ENCODE results near the gene TOMM40. TPM values are rescaled to one million over a fixed set of nuclear protein-coding genes. Genes with fewer than 3 reads are reported as not detected.

The TOMM40 gene
- total and polyA plus RNA-seq, 2 experiments from 2014 or later, result 52.9 to 54.6 TPM

DNA sequence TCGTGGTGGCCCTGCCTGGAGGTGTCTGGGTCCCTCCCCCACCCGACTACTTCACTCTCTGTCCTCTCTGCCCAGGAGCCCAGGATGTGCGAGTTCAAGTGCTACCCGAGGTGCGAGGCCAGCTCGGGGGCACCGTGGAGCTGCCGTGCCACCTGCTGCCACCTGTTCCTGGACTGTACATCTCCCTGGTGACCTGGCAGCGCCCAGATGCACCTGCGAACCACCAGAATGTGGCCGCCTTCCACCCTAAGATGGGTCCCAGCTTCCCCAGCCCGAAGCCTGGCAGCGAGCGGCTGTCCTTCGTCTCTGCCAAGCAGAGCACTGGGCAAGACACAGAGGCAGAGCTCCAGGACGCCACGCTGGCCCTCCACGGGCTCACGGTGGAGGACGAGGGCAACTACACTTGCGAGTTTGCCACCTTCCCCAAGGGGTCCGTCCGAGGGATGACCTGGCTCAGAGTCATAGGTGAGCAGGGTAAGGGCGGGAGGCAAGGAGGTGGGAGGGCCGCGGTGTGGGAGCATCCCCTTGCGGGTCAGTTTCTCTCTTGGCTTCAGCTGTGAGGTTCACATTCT lies 25.8 kb upstream of the TOMM40 start:
- Histone ChIP-seq H3K4me2 (ENCODE audit: unreplicated experiment) (no peak overlapping the region), H4K20me1 (ENCODE audit: insufficient read depth) (no peaks in the 10 kb centered on the region)
- WGBS, 2 experiments (ENCODE audit: low coverage in 1 of 2, low lambda C conversion rate in 2 of 2, missing lambda C conversion rate in 2 of 2), result 95 to 97% methylated on average over 24 to 27 of the region's 27 CpGs

DNA sequence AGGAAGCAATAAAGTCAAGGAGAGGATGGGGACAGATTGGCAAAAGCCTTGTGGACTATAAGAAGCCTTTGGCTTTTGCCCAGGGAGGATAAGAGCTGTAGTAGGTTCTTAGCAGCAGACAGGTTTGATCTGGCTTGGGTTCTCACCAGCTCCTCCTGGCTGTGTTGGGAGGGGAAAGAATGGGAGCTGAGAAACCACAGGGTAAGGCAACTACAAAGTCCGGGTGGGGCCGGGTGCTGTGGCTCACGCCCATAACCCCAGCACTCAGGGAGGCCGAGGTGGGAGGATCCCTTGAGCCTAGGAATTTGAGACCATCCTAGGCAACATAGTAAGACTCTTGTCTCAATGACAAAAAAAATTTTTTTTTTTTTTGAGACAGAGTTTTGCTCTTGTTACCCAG lies 24.4 kb upstream of the TOMM40 start:
- TF ChIP-seq EZH2phosphoT487 (IDR thresholded peaks at IDR 0.05; ENCODE audit: insufficient read depth, low read depth) (no peak), EZH2 (IDR thresholded peaks at IDR 0.05; ENCODE audit: insufficient read depth, poor library complexity, severe bottlenecking) (no peak)
- 95 to 97% methylated on average over 4 of the region's 4 CpGs for WGBS, 2 experiments (ENCODE audit: low coverage in 1 of 2, low lambda C conversion rate in 2 of 2, missing lambda C conversion rate in 2 of 2)
- H4K20me1 ChIP-seq (ENCODE audit: insufficient read depth), result no peaks in the 10 kb centered on the region

More for the DNA sequence above, 25.8 kb upstream of the TOMM40 start:
- no peak overlapping the region for H3K9ac ChIP-seq
- peaks cover 5% of the 10 kb centered on the region; the same call in 1 of the 2 replicates for H3K4me1 ChIP-seq (ENCODE audit: insufficient read depth)
- no peaks in the 10 kb centered on the region; the same call in 1 of the 2 replicates for H3K36me3 ChIP-seq (ENCODE audit: low read depth)
- H3K4me3 ChIP-seq, result no peak overlapping the region
- no peaks in the 10 kb centered on the region for H3F3A ChIP-seq (ENCODE audit: insufficient read depth)
- no peaks in the 10 kb centered on the region for H3K27me3 ChIP-seq (replicated peaks; ENCODE audit: insufficient read depth)
- H3K9me2 ChIP-seq (ENCODE audit: insufficient read depth), result no peaks in the 10 kb centered on the region
- H3K27ac ChIP-seq, result no peak overlapping the region
- no peak for DNase-seq
- no peak overlapping the region for H2AFZ ChIP-seq
- in situ Hi-C loops (cut with MboI), result no loop called here
- peaks cover 28% of the 10 kb centered on the region for H3K79me2 ChIP-seq (ENCODE audit: insufficient read depth)
- TF ChIP-seq EZH2phosphoT487 (IDR thresholded peaks at IDR 0.05; ENCODE audit: insufficient read depth, low read depth) (no peak), EZH2 (IDR thresholded peaks at IDR 0.05; ENCODE audit: insufficient read depth, poor library complexity, severe bottlenecking) (no peak)
- no peaks in the 10 kb centered on the region for H3K9me3 ChIP-seq (ENCODE audit: low read depth)

DNA sequence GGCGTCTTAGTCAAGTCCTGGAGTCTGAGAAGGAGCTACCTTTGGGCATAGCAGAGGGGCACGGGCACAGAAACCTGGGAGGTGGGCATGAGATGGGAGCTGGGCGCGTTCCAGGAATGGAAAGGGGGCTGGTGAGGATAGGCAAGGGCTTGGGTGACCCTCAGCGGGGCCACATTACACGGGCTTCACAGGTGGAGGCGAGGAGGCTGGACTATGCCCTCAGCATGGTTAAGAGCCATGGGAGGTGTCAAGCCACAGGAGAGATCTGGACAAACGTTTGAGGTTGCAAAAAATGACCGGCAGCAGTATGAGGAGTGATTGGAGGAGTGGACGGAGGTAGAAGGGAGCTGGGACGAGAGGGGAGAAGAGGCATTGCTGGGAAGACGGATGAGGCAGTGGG lies 23.5 kb upstream of the TOMM40 start:
- TF ChIP-seq EZH2 (IDR thresholded peaks at IDR 0.05; ENCODE audit: insufficient read depth, poor library complexity, severe bottlenecking) (no peak), EZH2phosphoT487 (IDR thresholded peaks at IDR 0.05; ENCODE audit: insufficient read depth, low read depth) (no peak)
- no peaks in the 10 kb centered on the region for H3F3A ChIP-seq (ENCODE audit: insufficient read depth)
- peaks cover 5% of the 10 kb centered on the region; the same call in 1 of the 2 replicates for H3K4me1 ChIP-seq (ENCODE audit: insufficient read depth)
- no peaks in the 10 kb centered on the region for H3K27me3 ChIP-seq (replicated peaks; ENCODE audit: insufficient read depth)
- H4K20me1 ChIP-seq (ENCODE audit: insufficient read depth), result no peaks in the 10 kb centered on the region
- H3K9ac ChIP-seq, result no peak overlapping the region
- no peak overlapping the region for H3K27ac ChIP-seq
- no peaks in the 10 kb centered on the region; the same call in 1 of the 2 replicates for H3K36me3 ChIP-seq (ENCODE audit: low read depth)
- H3K79me2 ChIP-seq (ENCODE audit: insufficient read depth), result peaks cover 7% of the 10 kb centered on the region
- H3K4me2 ChIP-seq (ENCODE audit: unreplicated experiment), result no peak overlapping the region
- H2AFZ ChIP-seq, result no peak overlapping the region
- no peaks in the 10 kb centered on the region for H3K9me2 ChIP-seq (ENCODE audit: insufficient read depth)
- H3K9me3 ChIP-seq (ENCODE audit: low read depth), result no peaks in the 10 kb centered on the region
- in situ Hi-C loops (cut with MboI), result no loop called here
- 91 to 93% methylated on average over 12 of the region's 12 CpGs for WGBS, 2 experiments (ENCODE audit: low coverage in 1 of 2, low lambda C conversion rate in 2 of 2, missing lambda C conversion rate in 2 of 2)
- H3K4me3 ChIP-seq, result no peak overlapping the region
- no peak for DNase-seq

More for the DNA sequence above, 24.4 kb upstream of the TOMM40 start:
- Histone ChIP-seq H3K9me3 (ENCODE audit: low read depth) (no peaks in the 10 kb centered on the region), H3K27me3 (replicated peaks; ENCODE audit: insufficient read depth) (no peaks in the 10 kb centered on the region), H3K9me2 (ENCODE audit: insufficient read depth) (no peaks in the 10 kb centered on the region), H3K4me2 (ENCODE audit: unreplicated experiment) (no peak overlapping the region), H3K9ac (no peak overlapping the region), H3K4me3 (no peak overlapping the region), H2AFZ (no peak overlapping the region), H3K36me3 (ENCODE audit: low read depth) (no peaks in the 10 kb centered on the region; the same call in 1 of the 2 replicates), H3K27ac (no peak overlapping the region), H3K79me2 (ENCODE audit: insufficient read depth) (peaks cover 16% of the 10 kb centered on the region), H3K4me1 (ENCODE audit: insufficient read depth) (peaks cover 5% of the 10 kb centered on the region; the same call in 1 of the 2 replicates), H3F3A (ENCODE audit: insufficient read depth) (no peaks in the 10 kb centered on the region)
- in situ Hi-C loops (cut with MboI), result no loop called here
- no peak for DNase-seq

DNA sequence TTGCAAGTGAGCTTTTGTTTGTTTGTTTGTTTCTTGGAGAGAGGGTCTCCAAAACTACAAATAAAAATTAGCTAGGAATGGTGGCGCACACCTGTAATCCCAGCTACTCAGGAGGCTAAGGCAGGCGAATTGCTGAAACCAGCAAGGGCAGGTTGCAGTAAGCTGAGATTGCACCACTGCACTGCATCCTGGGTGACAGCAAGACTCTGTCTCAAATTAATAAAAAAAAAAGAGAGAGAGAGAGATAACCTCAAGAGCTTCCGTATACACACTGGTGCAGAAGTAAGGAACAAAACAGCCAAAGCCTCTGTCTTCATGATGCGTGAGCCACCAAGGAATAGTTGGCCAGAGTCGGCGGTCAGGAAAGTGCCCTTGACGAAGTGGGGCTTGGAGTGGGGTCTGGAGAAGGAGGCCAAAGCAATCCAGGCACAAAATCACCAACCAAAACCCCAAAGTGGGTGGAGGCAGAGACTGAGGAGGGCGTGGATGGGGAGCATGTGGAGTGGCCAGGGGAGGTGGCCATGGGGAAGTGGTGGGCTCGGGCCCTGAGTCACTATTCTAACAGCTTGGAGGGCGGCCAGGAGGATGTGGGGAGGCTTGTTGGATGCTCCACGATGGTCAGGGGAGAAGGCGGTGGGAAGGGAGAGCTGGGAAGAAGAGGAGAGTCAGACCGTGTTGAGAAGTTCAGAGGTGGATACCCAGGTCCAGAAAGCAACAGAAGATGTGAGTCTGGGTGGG lies 21.2 kb upstream of the TOMM40 start:
- 73 to 75% methylated on average over 13 of the region's 13 CpGs for WGBS, 2 experiments (ENCODE audit: low coverage in 1 of 2, low lambda C conversion rate in 2 of 2, missing lambda C conversion rate in 2 of 2)
- H2AFZ ChIP-seq, result no peak overlapping the region
- peaks cover 5% of the 10 kb centered on the region; the same call in 1 of the 2 replicates for H3K4me1 ChIP-seq (ENCODE audit: insufficient read depth)
- DNase-seq, result peak; percentile 55
- H3K27ac ChIP-seq, result no peak overlapping the region
- no peak overlapping the region for H3K4me2 ChIP-seq (ENCODE audit: unreplicated experiment)
- no peaks in the 10 kb centered on the region for H4K20me1 ChIP-seq (ENCODE audit: insufficient read depth)
- H3K9me2 ChIP-seq (ENCODE audit: insufficient read depth), result no peaks in the 10 kb centered on the region
- TF ChIP-seq EZH2 (IDR thresholded peaks at IDR 0.05; ENCODE audit: insufficient read depth, poor library complexity, severe bottlenecking), result no peak
- no peak for TF ChIP-seq EZH2phosphoT487 (IDR thresholded peaks at IDR 0.05; ENCODE audit: insufficient read depth, low read depth)
- peaks cover 3% of the 10 kb centered on the region; the same call in 1 of the 2 replicates for H3K36me3 ChIP-seq (ENCODE audit: low read depth)
- in situ Hi-C loops (cut with MboI), result no loop called here
- no peak overlapping the region for H3K4me3 ChIP-seq
- 0 out of 2 replicates have a peak, but pooled peaks cover 4% of the 10 kb centered on the region for H3K79me2 ChIP-seq (ENCODE audit: insufficient read depth)
- H3K27me3 ChIP-seq (replicated peaks; ENCODE audit: insufficient read depth), result no peaks in the 10 kb centered on the region
- no peak overlapping the region for H3K9ac ChIP-seq
- no peaks in the 10 kb centered on the region for H3F3A ChIP-seq (ENCODE audit: insufficient read depth)
- no peaks in the 10 kb centered on the region for H3K9me3 ChIP-seq (ENCODE audit: low read depth)

Data from GM23248 (cell line).